DMS 273 treated with DMSO at 0.1 percent for 48 hours (cell line): ENCODE data around the gene IQGAP2.
"Not testable (repeated sequence)": the region's sequence is repeated elsewhere in the genome, so short reads cannot be mapped to it uniquely, and the experiment has no call there.

Source experiments
- DNase-seq: peaks from one replicate; lab custom pipeline; 2025; lab: John Stamatoyannopoulos, UW

IQGAP2 gene

DNA sequence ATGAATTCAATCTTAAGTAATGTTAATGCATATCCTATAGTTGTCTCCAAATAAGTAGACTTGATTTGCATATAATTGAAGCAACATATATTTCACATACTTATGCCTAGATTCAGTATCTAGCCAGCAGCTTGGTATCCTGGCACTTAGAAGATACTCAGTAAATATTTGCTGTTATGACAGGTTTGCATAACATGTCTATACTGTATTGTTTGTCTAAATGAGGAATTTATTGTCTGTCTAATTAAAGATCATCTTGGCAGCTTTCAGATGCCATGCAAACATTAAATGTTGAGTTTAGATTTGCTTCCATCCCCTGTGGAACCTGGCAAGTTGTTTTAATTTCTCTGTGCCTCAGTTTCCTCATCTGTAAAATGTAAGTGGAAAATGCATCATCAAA, 9.4 kb downstream of the IQGAP2 start:
- DNase-seq, result no peak

DNA sequence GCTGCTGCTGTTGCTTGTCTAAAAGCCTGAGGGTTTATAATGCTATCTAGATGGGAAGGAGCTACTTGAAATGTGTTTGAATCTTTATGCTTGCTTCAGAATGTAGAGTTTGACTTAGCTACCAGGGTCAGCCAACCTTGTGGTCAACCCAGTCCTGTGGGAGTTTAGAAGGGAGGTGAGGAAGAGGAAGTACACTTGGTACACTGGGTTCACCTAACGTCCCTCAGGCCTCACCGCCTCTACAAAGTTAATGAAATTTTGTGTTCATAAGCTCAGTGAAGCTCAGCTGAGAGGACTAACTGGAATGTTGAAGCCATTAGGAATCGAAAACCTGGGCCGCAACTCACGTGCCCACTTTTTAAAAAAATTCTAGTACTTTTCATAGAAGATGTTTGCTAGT, 10.7 kb downstream of the IQGAP2 start:
- DNase-seq, result no peak

DNA sequence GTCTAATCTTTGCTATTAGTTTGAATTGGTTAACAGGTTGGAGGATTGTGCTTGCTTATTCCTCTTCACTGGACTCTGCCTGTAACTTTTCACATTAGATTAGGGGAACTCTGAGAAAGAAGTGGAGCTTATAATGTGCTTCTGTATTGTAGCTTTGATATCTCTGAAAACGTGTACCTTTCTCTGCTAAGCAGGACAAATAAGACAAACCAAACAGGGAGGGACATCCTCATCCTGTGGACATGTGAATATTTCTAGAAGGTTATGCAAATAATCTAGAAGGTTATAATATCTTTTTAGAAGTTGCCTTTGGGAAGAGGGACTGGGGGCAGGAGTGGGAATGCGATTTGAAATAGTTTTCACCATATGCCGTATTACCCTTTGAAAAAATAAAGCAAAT, 11.7 kb downstream of the IQGAP2 start:
- DNase-seq, result no peak

DNA sequence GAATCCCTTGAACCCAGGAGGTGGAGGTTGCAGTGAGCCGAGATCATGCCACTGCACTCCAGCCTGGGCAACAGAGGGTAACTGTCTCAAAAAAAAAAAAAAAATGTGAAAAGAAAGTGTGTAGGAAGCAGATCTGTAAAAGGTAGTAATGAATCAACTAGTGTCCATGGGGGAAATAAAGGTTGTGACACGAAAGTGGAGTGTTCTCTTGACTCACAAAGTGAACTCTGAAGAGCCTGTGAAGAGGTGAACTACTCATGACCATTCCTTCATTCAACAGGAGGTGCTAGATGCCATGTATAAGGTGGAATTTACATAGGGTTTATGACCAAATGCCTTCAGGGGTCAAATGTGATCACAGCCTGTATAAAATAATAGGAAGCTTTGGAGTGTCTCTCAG, 12.8 kb downstream of the IQGAP2 start:
- DNase-seq, result no peak

DNA sequence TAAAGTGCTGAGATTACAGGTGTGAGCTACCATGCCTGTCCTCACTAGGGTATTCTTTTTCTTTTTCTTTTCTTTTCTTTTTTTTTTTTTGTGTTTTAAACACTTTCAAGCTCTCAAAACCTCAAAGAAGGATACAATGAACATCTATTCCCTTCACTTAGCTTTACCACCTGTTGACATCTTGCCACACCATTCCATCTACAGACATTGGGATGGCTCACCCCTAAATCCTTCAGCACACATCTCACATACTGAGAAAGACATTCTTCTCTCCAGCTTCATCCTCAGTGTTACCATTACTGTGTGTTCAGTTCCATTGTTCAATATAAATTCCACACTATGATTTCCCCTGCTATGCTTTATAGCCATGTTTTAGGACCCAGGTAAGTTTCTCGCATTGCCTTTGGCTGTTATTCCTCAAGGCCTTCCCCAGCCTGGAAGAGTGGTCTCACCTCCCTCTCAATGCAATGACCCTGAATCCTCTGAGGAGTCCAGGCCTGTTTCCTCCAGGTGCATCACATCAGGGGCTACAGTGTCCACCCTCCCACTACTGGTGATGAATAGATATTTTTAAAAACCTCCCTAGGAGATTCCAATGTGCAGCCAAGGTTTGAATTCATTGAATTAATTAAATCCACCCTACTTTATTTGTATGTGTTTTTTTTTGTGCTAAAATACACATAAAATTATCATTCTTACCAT, 16.7 kb downstream of the IQGAP2 start:
- DNase-seq, result no peak

DNA sequence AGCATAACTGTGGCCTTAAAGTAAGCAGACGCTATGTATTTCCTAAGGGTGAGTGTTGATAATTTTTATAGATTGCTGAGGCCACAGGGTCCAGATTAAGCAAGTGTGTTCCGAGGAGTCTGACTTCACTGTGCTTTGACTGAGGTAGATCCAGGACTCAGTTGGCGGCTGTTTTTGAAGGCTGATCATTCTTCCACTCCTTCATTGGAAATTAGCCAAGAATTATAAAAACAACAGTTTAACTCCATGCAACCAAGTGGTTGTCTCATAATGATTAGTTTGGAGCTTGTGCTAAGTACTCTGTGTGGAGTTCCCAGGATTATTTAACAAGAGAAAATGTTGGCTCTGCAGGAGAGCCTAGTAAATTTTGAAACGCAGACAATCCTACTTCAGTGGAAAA, 19.1 kb downstream of the IQGAP2 start:
- no peak for DNase-seq

DNA sequence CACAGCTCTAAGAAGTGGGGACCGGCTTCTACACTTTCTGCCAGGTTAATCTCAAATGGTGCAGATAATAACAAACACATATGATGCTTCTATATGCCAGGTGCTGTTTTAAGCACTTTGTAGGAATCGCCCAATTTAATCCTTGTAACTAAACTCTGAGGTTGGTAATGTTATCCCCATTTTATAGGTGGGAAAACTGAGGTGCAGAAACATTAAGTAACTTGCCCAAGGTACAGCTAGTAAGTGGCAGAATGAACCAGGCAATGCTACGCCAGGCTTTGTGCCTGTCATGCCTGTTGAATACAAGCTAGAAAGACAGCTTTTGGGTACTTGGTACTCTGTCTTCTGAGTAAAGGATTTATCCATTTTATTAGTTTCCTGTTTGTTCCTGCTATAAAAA, 19.7 kb downstream of the IQGAP2 start:
- no peak for DNase-seq

DNA sequence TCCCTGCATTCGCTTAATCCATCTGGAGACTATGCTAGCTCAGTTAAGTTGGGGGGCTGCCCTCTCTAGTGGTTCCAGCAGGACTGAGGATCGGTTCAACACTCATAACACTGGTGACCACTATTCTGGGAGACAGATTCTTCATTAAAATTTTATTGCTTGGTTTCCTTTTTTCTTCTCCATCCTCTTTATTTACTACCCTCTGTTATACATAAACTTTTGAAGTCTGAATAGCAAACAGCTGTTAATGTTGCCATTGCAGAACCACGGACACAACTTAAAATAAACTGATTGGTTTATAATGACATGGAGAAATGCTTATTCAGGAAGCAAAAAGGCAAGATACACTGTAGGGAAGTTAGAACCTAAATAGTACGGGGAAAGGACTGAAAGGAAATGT, 22.1 kb downstream of the IQGAP2 start:
- DNase-seq, result no peak

DNA sequence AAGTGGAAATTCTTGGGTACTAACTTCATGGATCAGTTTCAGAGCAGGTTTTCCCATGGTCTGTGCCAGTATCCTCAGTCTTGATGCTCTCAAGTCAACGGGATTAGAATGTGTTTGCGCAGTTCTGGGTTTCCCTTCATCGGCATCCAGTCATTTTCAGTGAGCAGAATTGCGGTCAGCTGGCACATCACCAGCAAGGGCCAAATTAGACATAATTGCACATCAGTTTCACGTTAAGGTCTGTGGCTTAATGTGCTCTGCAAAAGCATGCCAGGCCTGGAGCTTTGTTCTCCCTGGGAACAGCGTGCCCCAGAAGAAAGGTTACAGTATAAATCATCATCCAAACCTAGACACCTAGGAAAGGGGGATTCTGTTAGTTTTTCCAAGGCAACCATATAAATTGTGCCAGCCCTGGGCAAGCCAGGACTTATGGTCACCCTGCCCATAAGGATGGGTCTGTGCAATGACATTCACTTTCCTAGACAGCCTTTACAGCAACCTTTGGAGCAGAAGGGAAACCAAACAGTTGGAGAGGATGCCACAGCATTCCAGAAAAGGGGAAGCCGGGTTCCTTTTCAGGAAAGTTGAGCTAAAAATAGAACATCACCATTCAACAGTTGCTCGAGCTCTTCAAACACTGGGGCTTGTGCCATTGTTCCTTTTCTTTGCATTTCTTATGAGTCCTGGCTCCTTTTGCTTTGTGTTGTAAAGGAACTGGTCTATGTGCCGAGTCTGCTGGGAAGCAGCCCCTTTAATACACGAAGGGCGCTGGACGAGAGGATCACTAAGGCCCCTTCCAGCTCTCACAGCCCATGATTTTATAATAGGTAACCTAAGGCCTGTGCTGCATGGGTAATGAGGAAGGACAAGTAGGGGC, 23.1 kb downstream of the IQGAP2 start:
- no peak for DNase-seq

DNA sequence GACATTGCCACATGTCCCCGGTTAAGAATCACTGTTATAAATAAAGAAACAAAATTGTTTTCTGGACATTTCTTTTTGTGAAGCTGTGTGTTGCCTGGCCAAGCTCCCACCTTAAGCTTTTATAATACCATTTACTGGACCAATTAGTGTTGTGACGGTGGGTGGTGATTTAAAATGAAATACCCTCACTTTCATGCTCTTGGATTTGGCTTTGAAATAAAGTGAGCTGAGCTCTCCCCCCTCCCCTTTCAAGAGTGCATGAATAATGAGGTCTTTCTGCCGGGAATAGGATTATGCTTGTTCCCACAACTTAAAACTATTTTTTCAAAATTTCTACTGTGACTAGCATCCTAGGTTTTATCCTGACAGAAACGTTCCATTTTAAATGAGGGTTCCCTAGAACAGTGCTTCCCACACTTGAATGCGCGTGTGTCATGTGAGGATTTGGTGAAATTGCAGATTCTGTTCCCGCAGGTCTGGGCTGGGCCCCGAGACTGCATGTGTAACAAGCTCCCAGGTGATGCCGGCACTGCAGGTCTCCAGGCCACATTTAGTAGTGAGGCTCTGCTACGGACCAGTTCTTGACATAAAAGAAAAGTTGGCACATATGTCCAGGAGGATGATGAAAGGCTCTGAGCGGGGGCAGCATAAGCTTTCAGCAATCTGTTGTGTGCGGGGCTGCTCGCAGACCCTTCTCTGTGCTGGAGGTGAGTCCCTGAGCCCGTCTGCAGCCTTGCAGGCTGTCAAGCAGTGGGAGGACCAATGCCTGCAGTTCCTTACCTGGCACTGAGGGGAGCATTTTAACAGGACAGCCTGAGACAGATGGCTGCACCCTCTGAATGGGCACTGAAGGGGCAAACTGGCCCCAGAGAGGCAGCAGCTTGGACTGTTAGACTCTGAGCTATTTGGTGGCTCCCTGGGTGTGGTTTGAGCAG, 24.4 kb downstream of the IQGAP2 start:
- peak; percentile 51 for DNase-seq

DNA sequence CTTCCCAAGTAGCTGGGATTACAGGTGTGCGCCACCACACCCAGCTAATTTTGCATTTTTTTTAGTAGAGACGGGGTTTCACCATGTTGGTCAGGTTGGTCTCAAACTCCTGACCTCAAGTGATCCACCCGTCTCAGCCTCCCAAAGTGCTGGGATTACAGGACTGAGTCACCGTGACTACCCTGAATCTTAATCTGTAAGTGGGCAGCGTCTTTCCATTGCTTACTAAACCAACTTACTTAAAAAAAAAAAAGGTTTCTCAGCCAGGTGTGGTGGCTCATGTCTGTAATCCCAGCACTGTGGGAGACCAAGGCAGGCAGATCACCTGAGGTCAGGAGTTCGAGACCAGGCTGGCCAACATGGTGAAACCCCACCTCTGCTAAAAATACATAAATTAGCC, 25.5 kb downstream of the IQGAP2 start:
- DNase-seq, result not testable (repeated sequence)

DNA sequence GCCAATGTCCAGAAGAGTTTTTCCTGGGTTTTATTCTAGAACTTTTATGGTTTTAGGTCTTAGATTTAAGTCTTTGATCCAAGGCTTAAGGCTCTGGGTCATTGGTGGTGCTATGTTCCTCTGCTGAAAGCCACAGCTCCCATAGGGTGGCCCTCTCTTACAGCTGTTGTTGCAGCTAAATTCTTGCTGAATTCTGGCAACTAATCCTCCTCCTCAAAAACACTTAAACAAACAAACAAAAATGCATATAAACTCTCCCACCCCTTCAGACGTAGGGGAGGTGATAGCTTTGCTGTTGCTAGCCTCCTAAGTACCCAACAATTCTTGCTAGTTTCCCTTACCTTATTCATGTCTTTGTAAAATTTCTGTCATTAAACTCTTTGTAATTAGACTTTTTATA, 30.2 kb downstream of the IQGAP2 start:
- no peak for DNase-seq

DNA sequence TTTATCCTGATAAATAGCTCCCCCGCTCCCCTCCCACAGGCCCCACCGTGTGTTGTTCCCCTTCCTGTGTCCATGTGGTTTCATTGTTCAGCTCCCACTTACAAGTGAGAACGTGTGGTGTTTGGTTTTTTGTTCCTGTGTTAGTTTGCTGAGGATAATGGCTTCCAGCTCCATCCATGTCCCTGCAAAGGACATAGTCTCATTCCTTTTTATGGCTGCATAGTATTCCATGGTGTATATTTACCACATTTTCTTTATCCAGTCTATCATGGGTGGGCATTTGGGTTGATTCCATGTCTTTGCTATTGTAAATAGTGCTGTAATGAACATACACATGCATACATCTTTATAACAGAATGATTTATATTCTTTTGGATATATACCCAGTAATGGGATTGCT, 34.4 kb downstream of the IQGAP2 start:
- DNase-seq, result not testable (repeated sequence)

DNA sequence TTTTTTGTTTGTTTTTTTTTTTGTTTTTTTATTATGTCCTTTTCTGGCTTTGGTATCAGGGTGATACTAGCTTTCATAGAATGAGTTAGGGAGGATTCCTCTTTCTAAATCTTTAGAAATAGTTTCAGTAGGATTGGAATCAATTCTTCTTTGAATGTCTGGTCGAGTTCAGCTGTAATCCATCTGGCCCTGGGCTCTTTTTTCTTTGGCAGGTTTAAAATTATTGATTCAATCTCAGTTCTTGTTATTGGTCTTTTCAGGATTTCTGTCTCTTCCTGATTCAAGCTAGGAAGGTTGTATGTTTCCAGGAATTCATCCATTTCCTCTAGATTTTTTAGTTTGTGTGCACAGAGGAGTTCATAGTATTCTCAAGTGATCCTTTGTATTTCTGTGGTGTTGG, 34.9 kb downstream of the IQGAP2 start:
- no peak for DNase-seq

DNA sequence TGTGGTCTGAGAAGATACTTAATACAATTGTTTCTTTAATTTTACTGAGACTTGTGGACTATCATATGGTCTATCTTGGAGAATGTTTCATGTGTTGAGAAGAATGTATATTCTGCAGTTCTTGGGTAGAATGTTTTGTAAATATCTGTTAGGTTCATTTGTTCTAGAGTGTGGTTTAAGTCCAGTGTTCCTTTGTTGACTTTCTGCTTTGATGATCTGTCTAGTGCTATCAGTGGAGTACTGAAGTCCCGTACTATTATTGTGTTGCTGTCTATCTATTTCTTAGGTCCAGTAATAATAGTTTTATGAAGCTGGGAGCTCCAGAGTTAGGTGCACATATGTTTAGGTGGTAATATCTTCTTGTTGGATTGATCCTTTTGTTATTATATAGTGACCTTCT, 36.1 kb downstream of the IQGAP2 start:
- DNase-seq, result no peak

DNA sequence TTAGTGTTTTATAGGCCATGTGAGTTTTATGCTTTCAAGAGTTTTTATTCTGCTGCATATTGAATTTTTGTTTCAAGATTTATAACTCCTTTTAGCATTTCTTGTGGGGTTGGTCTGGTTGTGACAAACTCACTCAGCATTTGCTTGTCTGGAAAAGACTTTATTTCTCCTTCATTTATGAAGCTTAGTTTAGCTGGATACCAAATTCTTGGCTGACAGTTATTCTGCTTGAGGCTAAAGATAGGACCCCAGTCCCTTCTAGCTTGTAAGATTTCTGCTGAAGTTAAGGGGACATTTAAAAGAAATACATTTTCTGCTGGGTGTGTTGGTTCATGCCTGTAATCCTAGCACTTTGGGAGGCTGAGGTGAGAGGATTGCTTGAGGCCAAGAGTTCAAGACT, 36.8 kb downstream of the IQGAP2 start:
- DNase-seq, result no peak

DNA sequence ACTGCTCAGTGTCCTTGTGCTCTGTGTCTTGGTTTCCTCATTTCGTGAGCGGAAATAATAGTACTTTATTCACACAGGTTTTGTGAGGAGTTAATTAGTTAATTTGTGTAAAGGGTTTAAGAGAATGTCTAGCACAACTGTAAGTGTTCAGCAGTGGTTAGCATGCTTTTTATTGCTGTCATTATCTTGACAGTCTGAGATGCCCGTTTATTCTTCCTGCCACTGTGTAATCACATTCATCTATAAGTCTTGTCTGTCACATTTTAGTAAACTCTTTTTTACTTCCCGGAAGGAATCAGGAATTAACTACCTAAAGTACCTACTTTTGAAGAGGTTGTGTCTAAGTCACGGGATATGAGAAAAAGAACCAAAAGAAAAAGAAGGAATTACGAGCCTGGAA, 38.0 kb downstream of the IQGAP2 start:
- DNase-seq, result no peak

DNA sequence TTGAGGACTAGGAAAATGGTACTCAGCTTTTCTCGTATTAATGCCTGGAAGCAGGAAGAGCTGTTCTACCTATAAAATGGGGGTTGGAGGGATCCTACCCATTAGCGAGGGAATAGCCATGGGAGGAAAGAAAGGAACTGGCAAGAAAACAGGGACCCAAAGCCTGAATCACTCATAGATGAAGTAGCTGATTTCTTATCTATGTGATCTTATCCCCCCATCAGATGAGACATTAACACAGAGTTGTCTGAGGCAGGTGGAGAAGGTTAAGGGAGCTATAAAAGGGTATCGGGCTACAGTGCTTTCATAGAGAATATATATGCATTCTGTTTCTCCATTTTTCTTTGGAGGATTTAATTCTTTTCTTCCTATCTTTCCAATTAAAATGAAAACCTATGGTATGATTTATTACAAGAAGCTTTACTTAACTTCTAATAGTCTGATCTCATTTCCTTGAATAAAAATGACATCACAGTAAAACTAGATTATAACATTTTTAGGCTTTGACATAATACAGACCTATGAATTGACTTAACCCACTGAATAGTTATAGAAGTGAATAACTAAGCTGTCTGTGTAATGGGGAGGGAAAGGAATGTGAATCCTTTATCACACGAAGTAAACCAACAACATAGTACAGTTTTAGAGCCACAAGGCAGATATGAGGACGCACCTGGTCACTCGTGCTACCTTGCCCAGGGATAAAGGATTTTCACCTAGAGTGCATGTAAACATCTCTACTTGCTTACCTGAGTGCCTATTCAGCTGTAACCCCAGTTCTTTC, 39.0 kb downstream of the IQGAP2 start:
- no peak for DNase-seq

DNA sequence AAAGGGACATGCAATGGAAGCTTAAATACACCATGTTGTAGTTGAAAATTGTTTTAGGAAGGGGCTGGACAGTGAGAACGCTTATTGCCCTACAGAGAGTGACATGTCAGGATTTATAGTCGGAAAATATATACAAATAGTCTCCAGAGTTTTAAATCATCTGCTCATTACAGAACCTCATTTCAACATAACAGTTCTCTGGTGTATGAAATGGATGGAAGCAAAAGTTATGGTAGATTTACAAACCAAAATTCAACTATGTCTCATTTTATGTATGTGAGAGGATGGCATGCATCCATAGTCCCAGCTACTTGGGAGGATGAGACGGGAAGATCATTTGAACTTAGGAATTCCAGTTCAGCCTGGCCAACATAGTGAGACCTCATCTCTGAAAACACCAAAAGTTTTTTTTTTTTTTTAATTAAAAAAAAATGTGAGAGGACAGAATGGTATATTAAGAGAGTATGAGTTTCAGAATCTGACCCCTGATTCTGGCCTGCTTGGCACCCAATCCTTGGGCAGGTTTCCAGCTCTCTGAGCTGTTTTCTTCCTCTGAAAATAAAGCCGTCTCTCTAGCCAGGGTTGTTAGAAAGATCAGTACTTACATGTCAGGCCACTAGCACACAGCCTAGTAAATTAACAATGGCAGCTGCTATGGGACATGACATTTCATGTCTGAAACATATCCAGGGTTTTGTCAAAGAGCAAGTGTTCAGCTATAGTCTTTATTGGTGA, 40.1 kb downstream of the IQGAP2 start:
- no peak for DNase-seq

DNA sequence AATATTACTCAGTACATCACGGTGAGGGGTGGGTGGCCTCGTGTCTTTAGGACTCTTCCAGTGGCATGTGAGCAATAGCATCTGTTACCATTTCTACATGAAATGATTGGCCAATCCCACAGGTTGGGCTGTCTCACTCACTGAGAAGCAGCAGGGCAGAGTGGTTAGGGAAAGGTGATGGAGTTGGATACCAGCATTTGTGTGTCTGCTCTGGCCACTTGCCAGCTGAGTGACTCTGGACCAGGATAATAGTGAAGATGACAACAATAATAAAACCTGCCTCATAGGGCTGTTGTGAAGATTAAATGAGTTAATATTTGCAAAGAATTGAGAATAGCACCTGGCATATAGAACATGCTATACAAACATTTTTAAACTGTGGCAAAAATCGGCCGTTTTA, 42.0 kb downstream of the IQGAP2 start:
- DNase-seq, result no peak

DNA sequence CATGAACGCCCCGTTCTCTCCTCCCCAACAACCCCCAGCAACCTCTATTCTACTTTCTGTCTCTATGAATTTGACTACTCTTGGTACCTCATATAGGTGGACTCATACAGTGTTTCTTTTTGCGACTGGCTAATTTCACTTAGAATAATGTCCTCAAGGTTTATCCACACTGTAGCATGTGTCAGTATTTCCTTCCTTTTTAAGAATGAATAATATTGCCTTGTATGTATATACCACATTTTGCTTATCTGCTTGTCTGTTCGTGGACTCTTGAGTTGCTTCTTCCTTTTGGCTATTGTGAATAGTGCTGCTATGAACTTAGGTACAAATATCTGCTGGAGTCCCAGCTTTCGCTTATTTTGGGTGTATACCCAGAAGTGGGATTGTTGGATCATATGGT, 42.7 kb downstream of the IQGAP2 start:
- DNase-seq, result no peak
